ENCODE measurements around the gene CATSPER3. TPM values are rescaled to one million over a fixed set of nuclear protein-coding genes. Genes with fewer than 3 reads are reported as not detected.
"Not testable (repeated sequence)": the region's sequence is repeated elsewhere in the genome, so short reads cannot be mapped to it uniquely, and the experiment has no call there.

The CATSPER3 gene
- total RNA-seq, 6 experiments from 2014 or later: 0.14 to 0.25 (median 0.19) TPM; not detected in 3

- no peak for TF ChIP-seq CTCF (IDR thresholded peaks at IDR 0.05)
- no peaks in the 10 kb centered on the region for H3K4me1 Mint-ChIP-seq (ENCODE audit: low read depth)
- H3K27me3 Mint-ChIP-seq (ENCODE audit: insufficient read depth): peaks cover 3% of the 10 kb centered on the region
- H3K36me3 Mint-ChIP-seq (ENCODE audit: low read depth): peaks cover 37% of the 10 kb centered on the region
- no peak for DNase-seq
- H3K9me3 Mint-ChIP-seq: peaks cover 44% of the 10 kb centered on the region
- H3K4me3 Mint-ChIP-seq: no peak overlapping the region
- no peak overlapping the region for H3K27ac Mint-ChIP-seq
Observed at GRCh38 chr5:134982230-134982629, 14.5 kb downstream of the CATSPER3 start.

GRCh38 chr5:134989266-134989830 lies 21.6 kb downstream of the CATSPER3 start:
- Mint-ChIP-seq H3K27me3 (ENCODE audit: insufficient read depth) (peaks cover 9% of the 10 kb centered on the region; the same call in 1 of the 2 replicates), H3K27ac (no peak overlapping the region), H3K36me3 (ENCODE audit: low read depth) (0 out of 2 replicates have a peak, but pooled peaks cover 8% of the 10 kb centered on the region), H3K4me1 (ENCODE audit: low read depth) (no peaks in the 10 kb centered on the region), H3K9me3 (peaks cover 3% of the 10 kb centered on the region; the same call in 1 of the 2 replicates), H3K4me3 (no peak overlapping the region)
- DNase-seq: no peak
- no peak for TF ChIP-seq CTCF (IDR thresholded peaks at IDR 0.05)

- H3K36me3 Mint-ChIP-seq (ENCODE audit: low read depth); H3K4me3 Mint-ChIP-seq: not testable (repeated sequence)
Observed at GRCh38 chr5:134990183-134990582, 22.5 kb downstream of the CATSPER3 start.

GRCh38 chr5:134992148-134992547 lies 24.4 kb downstream of the CATSPER3 start:
- Mint-ChIP-seq H3K9me3 (peaks cover 3% of the 10 kb centered on the region; the same call in 1 of the 2 replicates), H3K27me3 (ENCODE audit: insufficient read depth) (peaks cover 10% of the 10 kb centered on the region), H3K36me3 (ENCODE audit: low read depth) (0 out of 2 replicates have a peak, but pooled peaks cover 8% of the 10 kb centered on the region), H3K4me3 (no peak overlapping the region), H3K4me1 (ENCODE audit: low read depth) (no peaks in the 10 kb centered on the region), H3K27ac (no peak overlapping the region)
- TF ChIP-seq CTCF (IDR thresholded peaks at IDR 0.05): no peak
- no peak for DNase-seq

More at GRCh38 chr5:134990183-134990582, 22.5 kb downstream of the CATSPER3 start:
- H3K4me1 Mint-ChIP-seq (ENCODE audit: low read depth); H3K27ac Mint-ChIP-seq; H3K9me3 Mint-ChIP-seq; DNase-seq: not testable (repeated sequence)
- H3K27me3 Mint-ChIP-seq (ENCODE audit: insufficient read depth): peaks cover 13% of the 10 kb centered on the region

GRCh38 chr5:134993161-134993560 lies 25.5 kb downstream of the CATSPER3 start:
- no peak for TF ChIP-seq CTCF (IDR thresholded peaks at IDR 0.05)
- no peaks in the 10 kb centered on the region for H3K4me1 Mint-ChIP-seq (ENCODE audit: low read depth)
- 0 out of 2 replicates have a peak, but pooled peaks cover 8% of the 10 kb centered on the region for H3K36me3 Mint-ChIP-seq (ENCODE audit: low read depth)
- no peak overlapping the region for H3K27ac Mint-ChIP-seq
- H3K4me3 Mint-ChIP-seq: no peak overlapping the region
- no peak for DNase-seq
- peaks cover 3% of the 10 kb centered on the region; the same call in 1 of the 2 replicates for H3K9me3 Mint-ChIP-seq
- H3K27me3 Mint-ChIP-seq (ENCODE audit: insufficient read depth): peaks cover 10% of the 10 kb centered on the region

GRCh38 chr5:134994560-134995156 lies 27.0 kb downstream of the CATSPER3 start:
- peaks cover 10% of the 10 kb centered on the region for H3K27me3 Mint-ChIP-seq (ENCODE audit: insufficient read depth)
- no peak for DNase-seq

More at GRCh38 chr5:134994560-134995156, 27.0 kb downstream of the CATSPER3 start:
- TF ChIP-seq CTCF (IDR thresholded peaks at IDR 0.05): no peak
- Mint-ChIP-seq H3K27ac (no peak overlapping the region), H3K4me1 (ENCODE audit: low read depth) (no peaks in the 10 kb centered on the region), H3K9me3 (peaks cover 3% of the 10 kb centered on the region; the same call in 1 of the 2 replicates), H3K4me3 (no peak overlapping the region), H3K36me3 (ENCODE audit: low read depth) (0 out of 2 replicates have a peak, but pooled peaks cover 8% of the 10 kb centered on the region)
